Endothelial cell of hepatic sinusoid (primary cell): Measurements from ENCODE around the gene TTLL9.

ENCODE experiments used
- in situ Hi-C: cut with HindIII; loops from 2 replicates; pipeline ENCODE4 v1.10.0; 2017; ENCODE audit warnings: low sequenced_read_pairs

TTLL9 gene

DNA sequence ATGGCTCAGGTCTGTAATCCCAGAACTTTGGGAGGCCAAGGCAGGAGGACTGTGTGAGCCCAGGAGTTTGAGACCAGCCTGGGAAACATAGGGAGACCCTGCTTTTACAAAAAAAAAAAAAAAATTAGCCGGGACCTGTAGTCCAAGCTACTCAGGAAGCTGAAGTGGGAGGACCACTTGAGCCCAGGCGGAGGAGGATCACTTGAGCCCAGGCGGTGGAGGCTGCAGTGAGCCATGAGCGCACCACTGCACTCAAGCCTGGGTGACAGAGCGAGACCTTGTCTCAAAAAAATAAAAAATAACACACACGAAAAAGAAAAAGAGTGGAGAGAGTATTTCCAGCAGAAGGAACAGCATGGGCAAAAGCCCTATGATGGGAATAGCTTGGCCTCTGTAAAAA lies 2.0 kb downstream of the TTLL9 start:
- in situ Hi-C loops: no loop called here

DNA sequence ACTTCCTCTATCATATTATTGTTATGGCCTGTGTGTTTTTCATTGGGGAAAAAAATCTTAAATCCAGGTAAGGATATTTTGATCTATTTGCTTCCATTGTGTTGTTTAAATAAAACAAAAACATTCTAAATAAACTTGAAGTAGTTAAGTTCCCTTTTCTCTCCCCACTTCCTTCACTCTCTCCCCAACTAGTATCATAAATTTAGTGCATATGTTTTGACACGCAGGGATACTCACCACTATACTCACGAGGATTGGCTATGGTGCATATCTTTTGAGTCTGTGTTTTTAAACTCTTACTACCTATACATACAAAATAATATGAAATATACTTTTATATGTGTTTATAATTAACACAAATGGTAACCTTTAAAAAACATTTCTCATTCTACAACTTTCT lies 5.2 kb downstream of the TTLL9 start:
- in situ Hi-C loops: no loop called here

DNA sequence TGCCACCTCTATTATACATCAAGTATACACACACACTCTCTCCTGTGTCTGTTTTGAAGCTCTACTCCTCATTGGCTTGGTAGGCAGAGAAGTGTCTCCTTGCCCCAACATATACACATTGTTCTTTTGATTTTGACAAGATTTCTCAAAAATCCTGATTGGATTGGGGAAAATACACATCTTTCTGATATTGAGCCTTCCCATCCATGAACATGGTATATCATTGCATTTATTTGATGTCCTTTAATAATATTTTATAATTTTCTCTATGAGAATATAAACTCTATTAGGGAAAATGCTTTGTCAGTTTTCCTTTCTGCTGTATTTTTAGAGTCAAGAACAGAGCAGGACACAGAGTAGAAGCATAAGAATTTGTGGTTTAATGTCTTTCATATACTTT lies 7.2 kb downstream of the TTLL9 start:
- in situ Hi-C loops: no loop called here

GRCh38 chr20:31879143-31879987 lies 8.9 kb downstream of the TTLL9 start:
- in situ Hi-C loops: no loop called here

DNA sequence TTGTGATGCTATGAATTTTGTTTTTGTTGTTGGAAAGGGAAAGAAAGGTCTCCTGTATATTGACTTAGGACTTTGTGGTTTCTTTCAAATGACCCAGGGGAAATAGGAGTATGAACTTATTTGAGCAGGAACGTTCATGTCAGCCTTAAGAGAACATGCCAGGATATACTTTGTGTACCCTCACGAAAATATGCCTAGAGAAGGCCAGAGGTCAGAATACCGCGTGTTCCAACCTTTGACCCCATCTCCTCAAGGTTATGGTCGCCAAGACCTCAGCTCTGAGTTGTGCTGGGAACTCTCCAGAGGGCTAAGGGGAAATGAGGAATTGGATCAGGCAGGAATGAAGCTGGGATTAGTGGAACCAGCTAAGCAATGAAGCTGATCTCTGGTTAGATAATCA lies 11.5 kb downstream of the TTLL9 start:
- in situ Hi-C loops: no loop called here

DNA sequence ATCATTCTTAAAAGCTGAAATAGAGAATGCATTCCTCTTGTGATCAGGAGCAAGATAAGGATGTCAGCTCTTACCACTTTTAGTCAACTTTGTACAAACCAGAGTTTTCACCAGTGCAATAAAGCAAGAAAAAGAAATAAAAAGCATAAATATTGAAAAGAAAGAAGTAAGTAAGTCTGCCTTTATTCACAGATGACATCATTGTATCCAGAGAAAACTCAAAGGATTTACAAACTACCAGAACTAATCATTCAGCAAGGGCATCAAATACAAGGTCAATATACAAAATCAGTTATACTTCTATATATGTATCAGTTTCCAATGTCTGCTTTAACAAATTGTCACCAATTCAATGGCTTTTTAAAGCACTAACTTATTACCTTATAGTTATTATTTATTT lies 13.4 kb downstream of the TTLL9 start:
- in situ Hi-C loops: no loop called here

- in situ Hi-C loops: no loop called here
Observed at GRCh38 chr20:31890646-31891045, 20.2 kb downstream of the TTLL9 start.

- in situ Hi-C loops: no loop called here
Observed at GRCh38 chr20:31894980-31895675, 24.7 kb downstream of the TTLL9 start.

DNA sequence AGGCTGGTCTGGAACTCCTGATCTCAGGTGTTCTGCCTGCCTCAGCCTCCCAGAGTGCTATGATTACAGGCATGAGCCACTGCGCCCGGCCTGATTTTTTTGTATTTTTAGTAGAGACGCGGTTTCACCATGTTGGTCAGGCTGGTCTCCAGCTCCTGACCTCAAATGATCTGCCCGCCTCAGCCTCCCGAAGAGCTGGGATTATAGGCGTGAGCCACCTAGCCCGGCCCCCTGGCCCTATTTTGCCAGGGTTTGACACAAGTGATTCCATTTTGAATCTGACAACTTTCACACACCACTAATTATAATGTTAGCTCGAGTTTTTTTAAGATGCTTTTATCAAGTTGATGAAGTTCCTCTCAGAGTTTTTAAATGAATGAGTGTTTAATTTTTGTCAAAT lies 25.6 kb downstream of the TTLL9 start:
- in situ Hi-C loops: no loop called here

DNA sequence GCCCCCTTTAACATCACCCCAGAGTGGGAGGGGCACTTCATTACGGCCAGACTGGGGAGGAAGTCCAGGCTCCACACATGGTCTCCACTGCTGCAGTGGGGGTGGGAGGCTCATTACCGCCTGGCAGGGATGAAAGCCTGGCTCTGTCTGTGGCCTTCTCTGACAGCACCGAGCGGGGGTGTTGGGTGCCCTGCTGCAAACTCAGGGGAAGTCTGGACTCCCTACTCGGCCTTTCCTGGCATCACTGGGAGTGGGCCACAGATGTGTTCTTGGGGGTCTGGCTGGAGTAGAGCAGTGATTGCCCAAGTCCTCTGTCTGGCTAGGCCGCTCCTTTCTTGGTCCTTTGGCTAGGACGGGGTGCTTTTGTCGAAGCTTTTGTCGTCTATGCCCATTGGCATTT lies 27.1 kb downstream of the TTLL9 start:
- in situ Hi-C loops: no loop called here

GRCh38 chr20:31901615-31902014 lies 31.2 kb downstream of the TTLL9 start:
- in situ Hi-C loops: no loop called here

GRCh38 chr20:31903627-31904386 lies 33.4 kb downstream of the TTLL9 start:
- in situ Hi-C loops: no loop called here

- in situ Hi-C loops: no loop called here
Observed at GRCh38 chr20:31906001-31906400, 35.6 kb downstream of the TTLL9 start.

- in situ Hi-C loops: no loop called here
Observed at GRCh38 chr20:31907046-31907445, 36.6 kb downstream of the TTLL9 start.

GRCh38 chr20:31908016-31908415 lies 37.6 kb downstream of the TTLL9 start:
- in situ Hi-C loops: no loop called here

DNA sequence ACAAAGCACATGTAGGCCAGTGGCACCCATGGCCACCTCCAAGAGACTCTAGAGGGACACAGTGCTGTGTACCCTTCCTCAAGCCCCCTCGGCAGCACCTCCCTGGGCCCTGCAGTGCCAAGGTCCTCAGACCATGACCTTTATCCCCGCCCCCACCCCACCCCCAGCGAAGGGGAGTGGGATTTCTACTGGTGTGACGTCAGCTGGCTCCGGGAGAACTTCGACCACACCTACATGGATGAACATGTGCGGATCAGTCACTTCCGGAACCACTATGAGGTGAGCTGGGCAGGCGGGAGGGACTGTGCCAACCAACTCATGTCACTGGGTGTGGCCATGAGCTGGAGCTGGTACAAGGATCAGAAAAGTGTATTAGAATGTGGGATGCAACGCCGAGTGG lies 38.0 kb downstream of the TTLL9 start:
- in situ Hi-C loops: no loop called here

DNA sequence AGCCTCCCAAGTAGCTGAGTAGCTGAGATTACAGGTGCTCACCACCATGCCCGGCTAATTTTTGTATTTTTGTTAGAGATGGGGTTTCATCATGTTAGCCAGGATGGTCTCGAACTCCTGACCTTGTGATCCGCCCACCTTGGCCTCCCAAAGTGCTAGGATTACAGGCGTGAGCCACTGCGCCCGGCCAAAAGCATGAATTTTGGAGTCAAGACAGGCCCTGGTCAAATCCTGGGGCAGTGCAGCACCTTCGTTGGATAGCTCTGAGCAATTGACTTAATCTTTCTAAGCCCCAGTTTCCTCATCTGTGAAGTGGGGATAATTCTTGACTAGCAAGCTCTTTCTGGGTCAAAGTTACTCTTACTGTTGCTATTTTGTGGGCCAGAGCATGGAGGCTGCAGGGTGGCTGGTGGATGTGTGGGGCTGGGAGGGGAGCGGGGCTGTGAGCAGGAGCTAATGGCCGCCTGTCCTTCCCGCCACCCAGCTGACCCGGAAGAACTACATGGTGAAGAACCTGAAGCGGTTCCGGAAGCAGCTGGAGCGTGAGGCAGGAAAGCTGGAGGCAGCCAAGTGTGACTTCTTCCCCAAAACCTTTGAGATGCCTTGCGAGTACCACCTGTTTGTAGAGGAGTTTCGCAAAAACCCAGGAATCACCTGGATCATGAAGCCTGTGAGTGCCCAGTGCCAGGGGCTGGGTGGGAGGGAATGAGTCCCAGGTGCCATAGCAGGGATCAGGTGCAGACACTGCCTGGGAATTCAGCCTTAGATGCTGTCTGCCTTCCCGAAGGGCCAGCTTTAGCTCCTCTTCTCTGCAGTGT lies 39.0 kb downstream of the TTLL9 start:
- in situ Hi-C loops: loop anchor here (10.0 kb wide), 1 partner anchor 175 kb away; no protein-coding TSS in a partner anchor

DNA sequence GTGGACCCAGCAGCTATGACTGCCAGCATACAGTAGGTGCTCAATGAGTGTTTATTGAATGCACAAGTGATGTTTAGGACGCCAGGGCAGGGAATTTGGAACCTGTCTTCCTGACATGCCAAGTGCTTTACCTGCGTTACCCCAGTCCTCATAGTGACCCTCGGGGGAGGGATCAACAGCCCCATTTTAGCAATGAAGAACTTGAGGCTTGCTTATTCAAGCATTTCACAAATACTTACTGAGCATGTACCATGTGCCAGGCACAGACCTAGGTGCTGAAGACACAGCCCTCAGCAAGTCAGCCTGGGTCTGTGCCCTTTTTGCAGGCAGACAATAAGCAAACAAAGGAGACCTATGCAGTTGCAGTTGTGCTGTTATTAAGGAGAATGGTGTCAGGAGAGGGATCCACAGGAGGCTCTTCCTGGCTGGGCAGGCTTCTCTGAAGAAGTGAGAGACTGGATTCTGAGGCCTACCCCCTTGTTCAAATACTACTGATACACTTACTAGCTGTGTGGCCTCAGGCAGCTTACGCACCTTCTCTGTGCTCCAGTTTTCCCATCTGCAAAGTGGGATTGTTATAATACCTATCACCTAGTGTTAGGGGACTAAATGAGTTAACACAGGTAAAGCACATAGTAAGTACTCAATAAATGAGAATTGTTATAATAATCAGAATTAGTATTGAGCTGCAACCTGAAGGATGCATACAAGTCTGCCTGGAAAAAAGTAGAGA lies 39.8 kb downstream of the TTLL9 start:
- in situ Hi-C loops: loop anchor here (10.0 kb wide), 1 partner anchor 175 kb away; no protein-coding TSS in a partner anchor

GRCh38 chr20:31913431-31914157 lies 43.2 kb downstream of the TTLL9 start:
- in situ Hi-C loops: loop anchor here (10.0 kb wide), 1 partner anchor 171 kb away; no protein-coding TSS in a partner anchor
